Natural killer cell treated with Interleukin-12 subunit alpha and Interleukin-12 subunit beta and Interleukin-15 and Interleukin-18, amount 100 ng/mL, for 72 hours (primary cell): Measurements from ENCODE around the gene NKD1. TPM values are rescaled to one million over a fixed set of nuclear protein-coding genes. Genes with fewer than 3 reads are reported as not detected.

ENCODE experiments used
- ATAC-seq, 2 donors: fragments of 150-1000 bp; cut with Tn5 transposase in 1 of 2; sonication (Bioruptor Pico), chemical (Tn5 transposase) in 1 of 2; 2 replicates each; pipeline ENCODE4 v1.10.0; 2021
- DNase-seq: peaks from one replicate; pipeline ENCODE4 v3.0.0; 2022; ENCODE audit warnings: low spot score
- H3K27ac Mint-ChIP-seq, 2 donors: 1 replicate in 1 of 2; 2 replicates in 1 of 2; pipeline ENCODE4 v1.8.0; 2022; ENCODE audit warnings: mixed read lengths in 2 of 2, mild to moderate bottlenecking in 1 of 2, moderate library complexity in 1 of 2
- H3K27me3 Mint-ChIP-seq, 2 donors: 1 replicate in 1 of 2; 2 replicates in 1 of 2; pipeline ENCODE4 v1.8.0; 2022; ENCODE audit warnings: mixed read lengths in 2 of 2
- H3K36me3 Mint-ChIP-seq: one replicate; pipeline ENCODE4 v1.8.0; 2022; ENCODE audit warnings: mixed read lengths
- H3K4me1 Mint-ChIP-seq, 2 donors: 1 replicate in 1 of 2; 2 replicates in 1 of 2; pipeline ENCODE4 v1.8.0; 2022; ENCODE audit warnings: low read depth in 2 of 2, mixed read lengths in 2 of 2, mild to moderate bottlenecking in 1 of 2
- H3K4me3 Mint-ChIP-seq: one replicate; pipeline ENCODE4 v1.8.0; 2022; ENCODE audit warnings: mixed read lengths
- H3K9me3 Mint-ChIP-seq: 2 replicates; pipeline ENCODE4 v1.8.0; 2022; ENCODE audit warnings: mixed read lengths
- total RNA-seq, 2 donors: library from RNA; stranded (reverse); gene quantifications; one replicate each; pipeline ENCODE4 v1.2.3, GENCODE V29; 2022

The NKD1 gene
- total RNA-seq, 2 donors from 2014 or later, result 0.29 to 0.86 TPM

DNA sequence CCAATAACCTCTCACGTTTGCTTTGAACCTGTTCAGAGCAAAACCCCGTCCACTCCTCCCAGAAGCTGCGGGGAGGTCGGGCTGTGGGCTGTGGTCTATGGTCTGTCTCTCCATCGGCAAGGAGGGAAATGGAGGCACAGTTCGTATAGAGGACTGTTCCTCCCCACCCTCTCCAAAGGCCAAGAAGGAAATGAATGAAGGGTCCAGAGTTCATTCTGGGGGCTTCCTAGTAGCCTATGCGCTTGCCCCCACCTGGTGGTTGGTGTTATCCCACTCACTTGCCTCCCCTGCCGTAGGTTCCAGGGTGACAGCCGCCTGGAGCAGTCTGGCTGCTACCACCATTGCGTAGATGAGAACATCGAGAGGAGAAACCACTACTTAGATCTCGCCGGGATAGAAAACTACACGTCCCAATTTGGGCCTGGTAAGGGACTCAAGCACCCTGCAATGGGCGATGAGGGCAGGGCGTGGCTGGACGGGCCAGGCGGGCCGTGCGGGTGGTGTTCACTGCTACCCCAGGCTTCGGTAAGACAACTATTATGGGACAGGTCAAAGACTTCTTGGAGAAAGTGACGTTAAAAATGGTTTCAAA lies 83.9 kb downstream of the NKD1 start:
- H3K27ac Mint-ChIP-seq, result no peak overlapping the region
- H3K4me3 Mint-ChIP-seq, result no peak overlapping the region
- H3K27me3 Mint-ChIP-seq, result peaks cover 0 to 2% of the 10 kb centered on the region in 2 donors
- no peak for DNase-seq
- no peak for ATAC-seq
- H3K36me3 Mint-ChIP-seq, result no peaks in the 10 kb centered on the region
- no peaks in the 10 kb centered on the region for H3K9me3 Mint-ChIP-seq
- peaks cover 4 to 12% of the 10 kb centered on the region in 2 donors for H3K4me1 Mint-ChIP-seq

DNA sequence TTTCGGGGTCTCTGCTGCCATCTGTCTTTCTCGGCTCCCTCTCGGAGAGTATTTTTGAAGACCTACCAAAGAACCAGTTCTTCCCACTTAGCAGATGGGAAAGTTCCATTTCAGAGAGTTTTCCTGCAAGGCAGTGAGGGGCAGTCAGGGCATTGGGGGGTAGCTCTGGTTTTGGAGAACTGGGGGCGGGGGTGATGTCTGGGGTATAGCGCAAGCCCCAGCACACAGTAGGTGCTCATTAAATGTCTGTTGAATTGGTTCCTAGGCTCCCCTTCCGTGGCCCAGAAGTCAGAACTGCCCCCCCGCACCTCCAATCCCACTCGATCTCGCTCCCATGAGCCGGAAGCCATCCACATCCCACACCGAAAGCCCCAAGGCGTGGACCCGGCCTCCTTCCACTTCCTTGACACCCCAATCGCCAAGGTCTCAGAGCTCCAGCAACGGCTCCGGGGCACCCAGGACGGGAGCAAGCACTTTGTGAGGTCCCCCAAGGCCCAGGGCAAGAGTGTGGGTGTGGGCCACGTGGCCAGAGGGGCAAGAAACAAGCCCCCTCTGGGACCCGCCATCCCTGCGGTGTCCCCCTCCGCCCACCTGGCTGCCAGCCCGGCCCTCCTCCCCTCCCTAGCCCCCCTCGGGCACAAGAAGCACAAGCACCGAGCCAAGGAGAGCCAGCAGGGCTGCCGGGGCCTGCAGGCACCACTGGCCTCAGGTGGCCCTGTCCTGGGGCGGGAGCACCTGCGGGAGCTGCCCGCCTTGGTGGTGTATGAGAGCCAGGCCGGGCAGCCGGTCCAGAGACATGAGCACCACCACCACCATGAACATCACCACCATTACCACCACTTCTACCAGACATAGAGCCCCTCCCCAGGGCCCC lies 85.0 kb downstream of the NKD1 start:
- Mint-ChIP-seq H3K4me3 (no peak overlapping the region), H3K4me1 (peaks cover 0 to 6% of the 10 kb centered on the region in 2 donors), H3K9me3 (no peaks in the 10 kb centered on the region), H3K27me3 (no peaks in the 10 kb centered on the region), H3K36me3 (no peaks in the 10 kb centered on the region), H3K27ac (no peak overlapping the region)
- no peak for ATAC-seq
- no peak for DNase-seq

DNA sequence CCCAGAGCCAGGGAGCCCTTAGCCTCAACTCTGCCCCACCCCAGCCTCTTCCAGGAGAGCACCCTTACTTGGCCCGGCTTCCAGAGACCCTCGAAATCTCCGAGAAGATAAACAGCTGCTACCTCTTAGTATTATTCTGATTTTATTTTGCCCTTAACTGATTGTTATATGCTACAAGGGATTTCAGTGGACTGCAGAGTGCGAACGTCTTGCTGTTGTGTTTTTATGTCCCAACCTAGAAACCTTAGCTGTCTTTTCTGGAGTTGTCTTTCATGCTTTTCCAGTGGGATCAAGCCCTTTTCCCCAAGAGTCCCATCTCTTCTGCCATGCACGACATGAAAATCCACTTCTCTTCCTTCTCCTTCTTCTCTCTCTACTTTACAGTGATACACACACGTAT lies 85.9 kb downstream of the NKD1 start:
- Mint-ChIP-seq H3K9me3 (no peaks in the 10 kb centered on the region), H3K36me3 (no peaks in the 10 kb centered on the region), H3K27ac (no peak overlapping the region), H3K27me3 (peaks cover 0 to 1% of the 10 kb centered on the region in 2 donors), H3K4me3 (no peak overlapping the region), H3K4me1 (peaks cover 0 to 6% of the 10 kb centered on the region in 2 donors)
- ATAC-seq (no peak), DNase-seq (no peak)

DNA sequence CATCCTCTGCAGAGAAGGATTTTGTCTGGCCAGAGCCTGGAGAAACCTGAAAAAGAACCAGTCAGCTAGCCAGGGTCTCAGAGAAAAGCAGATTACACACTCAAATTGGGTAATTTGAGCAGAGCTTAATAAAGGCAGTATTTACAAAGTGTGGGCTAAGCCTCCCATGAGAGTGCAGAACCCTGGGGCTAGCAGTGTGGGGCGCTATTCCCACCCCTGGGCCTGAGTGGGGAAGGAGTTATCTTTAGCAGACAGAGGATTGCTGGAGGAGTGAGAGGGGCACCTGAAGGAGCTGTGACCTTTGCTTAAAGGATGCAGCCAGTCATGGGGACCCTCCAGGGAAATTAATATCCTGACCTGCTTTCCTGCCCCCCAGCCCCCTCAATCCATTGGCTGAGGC lies 86.8 kb downstream of the NKD1 start:
- peaks cover 0 to 6% of the 10 kb centered on the region in 2 donors for H3K4me1 Mint-ChIP-seq
- no peak for ATAC-seq
- H3K27ac Mint-ChIP-seq, result no peak overlapping the region
- no peaks in the 10 kb centered on the region for H3K36me3 Mint-ChIP-seq
- peaks cover 0 to 3% of the 10 kb centered on the region in 2 donors for H3K27me3 Mint-ChIP-seq
- DNase-seq, result no peak
- H3K9me3 Mint-ChIP-seq, result no peaks in the 10 kb centered on the region
- H3K4me3 Mint-ChIP-seq, result no peak overlapping the region

DNA sequence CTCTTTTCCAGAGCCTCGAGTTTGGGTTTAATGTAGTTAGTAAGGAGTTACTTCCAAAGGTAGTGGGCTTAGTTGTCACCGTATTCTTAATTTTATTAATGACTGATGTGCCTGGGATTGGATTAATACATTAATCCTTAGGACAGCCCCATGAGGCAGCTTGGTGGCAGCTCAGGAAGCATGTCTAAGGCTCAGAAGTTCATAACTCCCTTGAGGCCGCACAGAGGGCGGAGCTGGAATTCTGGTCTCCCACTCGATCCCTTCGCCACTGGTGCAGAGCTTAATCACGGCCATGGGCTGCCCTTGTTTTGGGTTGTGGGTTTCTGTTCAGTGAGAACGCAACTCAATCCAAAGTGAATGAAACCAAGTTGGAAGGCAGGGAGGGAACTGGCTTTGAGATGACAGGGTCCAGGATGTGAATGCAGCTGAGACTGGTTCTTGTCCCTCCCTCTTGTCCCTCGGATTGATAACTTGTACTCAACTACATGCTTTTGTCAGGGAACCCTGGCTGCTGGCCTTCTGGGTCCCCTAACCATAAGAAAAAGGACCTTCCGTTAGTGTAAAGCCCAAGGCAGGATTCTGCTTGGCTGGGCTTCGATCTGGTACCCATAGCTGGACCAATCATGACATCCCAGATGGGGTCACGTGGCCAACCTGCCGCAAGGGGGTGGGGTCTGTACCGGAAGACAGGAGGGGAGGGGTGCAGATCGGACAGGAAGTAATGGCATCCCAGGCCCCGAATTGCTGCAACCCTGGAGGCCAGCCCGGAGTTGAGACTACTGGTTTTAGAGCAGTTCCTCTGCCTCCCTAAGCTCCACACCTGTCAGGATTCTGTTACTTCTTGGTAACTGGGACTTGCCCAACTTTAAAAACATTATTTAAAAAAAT lies 87.6 kb downstream of the NKD1 start:
- no peak overlapping the region for H3K4me3 Mint-ChIP-seq
- H3K36me3 Mint-ChIP-seq, result no peaks in the 10 kb centered on the region
- peaks cover 0 to 3% of the 10 kb centered on the region in 2 donors for H3K27me3 Mint-ChIP-seq
- H3K4me1 Mint-ChIP-seq, result peaks cover 0 to 6% of the 10 kb centered on the region in 2 donors
- DNase-seq (no peak), ATAC-seq (peak; percentile 43 to 49)
- no peak overlapping the region for H3K27ac Mint-ChIP-seq
- no peaks in the 10 kb centered on the region for H3K9me3 Mint-ChIP-seq

DNA sequence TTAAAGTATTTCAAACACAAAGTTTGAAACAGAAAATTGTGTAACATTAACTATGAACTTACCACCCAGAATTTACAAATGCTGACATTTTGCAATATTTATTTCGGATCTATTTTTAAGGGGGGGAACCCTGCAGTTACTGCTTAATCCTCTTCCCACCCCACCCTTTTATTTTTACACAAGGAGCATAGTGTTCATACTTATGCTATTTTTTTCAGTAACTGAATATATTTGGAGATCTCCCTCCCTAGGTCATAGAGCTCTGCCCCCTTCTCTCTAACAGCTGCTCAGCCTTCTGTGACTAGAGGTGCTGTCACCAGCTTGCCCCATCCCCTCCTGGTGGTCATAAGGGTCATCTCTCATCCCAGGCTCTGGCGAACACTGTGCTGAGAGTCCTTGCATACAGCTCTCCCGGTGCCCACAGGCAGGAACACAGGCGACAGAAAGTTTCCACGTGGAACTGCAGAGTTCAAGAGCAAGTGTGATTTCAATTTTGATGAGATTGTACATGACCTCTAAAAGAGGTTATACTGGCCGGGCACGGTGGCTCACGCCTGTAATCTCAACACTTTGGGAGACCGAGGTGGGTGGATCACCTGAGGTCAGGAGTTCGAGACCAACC lies 88.7 kb downstream of the NKD1 start:
- H3K36me3 Mint-ChIP-seq, result no peaks in the 10 kb centered on the region

DNA sequence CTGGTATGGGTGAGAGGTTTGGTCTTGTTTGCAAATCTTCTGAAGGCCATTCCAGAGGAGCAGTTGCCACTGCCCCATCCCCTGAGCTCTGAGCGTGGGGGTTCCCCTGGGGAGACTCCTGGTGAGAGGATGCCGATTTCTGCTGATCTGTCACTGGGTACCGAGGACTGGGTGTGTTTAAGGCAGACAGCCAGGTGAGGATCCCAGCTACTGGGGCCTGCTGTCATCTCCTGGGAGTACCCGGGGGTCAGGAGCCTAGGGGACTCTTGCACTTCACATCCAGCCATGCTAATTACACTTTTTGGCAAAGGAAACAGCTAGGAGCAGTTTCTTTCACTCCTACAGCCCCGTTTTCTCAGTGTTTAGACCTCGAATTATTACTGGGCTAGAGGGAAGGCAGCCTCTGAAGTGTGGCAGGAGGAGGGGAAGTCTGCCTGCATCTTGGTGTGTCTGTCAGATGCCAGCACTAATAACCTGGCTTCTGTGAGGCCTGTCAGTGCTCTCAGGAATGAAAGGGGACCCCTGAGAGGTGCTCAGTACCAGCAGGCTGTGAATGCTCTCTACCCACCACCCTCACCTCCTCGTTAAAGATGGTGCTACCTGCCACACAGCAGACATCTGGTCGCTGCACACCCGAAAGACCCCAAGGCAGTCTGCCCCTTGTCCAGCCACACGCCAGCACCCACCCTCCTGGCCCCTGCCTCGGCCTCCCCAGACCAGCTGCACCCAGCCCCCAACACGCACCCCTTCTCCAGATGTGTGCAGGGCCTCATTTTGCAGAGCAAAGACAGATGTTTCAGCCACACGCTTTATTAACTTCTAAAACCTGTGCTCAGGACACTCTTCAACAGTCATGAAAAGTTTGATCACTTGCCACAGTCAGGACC lies 89.8 kb downstream of the NKD1 start:
- Mint-ChIP-seq H3K9me3 (no peaks in the 10 kb centered on the region), H3K4me3 (no peak overlapping the region), H3K27me3 (peaks cover 0 to 3% of the 10 kb centered on the region in 2 donors), H3K36me3 (no peaks in the 10 kb centered on the region), H3K4me1 (peaks cover 0 to 6% of the 10 kb centered on the region in 2 donors), H3K27ac (no peak overlapping the region)
- DNase-seq, result no peak
- ATAC-seq, result no peak

More for the DNA sequence above, 88.7 kb downstream of the NKD1 start:
- Mint-ChIP-seq H3K4me1 (peaks cover 0 to 6% of the 10 kb centered on the region in 2 donors), H3K27me3 (peaks cover 0 to 3% of the 10 kb centered on the region in 2 donors), H3K4me3 (no peak overlapping the region), H3K9me3 (no peaks in the 10 kb centered on the region), H3K27ac (no peak overlapping the region)
- DNase-seq, result no peak
- no peak for ATAC-seq

DNA sequence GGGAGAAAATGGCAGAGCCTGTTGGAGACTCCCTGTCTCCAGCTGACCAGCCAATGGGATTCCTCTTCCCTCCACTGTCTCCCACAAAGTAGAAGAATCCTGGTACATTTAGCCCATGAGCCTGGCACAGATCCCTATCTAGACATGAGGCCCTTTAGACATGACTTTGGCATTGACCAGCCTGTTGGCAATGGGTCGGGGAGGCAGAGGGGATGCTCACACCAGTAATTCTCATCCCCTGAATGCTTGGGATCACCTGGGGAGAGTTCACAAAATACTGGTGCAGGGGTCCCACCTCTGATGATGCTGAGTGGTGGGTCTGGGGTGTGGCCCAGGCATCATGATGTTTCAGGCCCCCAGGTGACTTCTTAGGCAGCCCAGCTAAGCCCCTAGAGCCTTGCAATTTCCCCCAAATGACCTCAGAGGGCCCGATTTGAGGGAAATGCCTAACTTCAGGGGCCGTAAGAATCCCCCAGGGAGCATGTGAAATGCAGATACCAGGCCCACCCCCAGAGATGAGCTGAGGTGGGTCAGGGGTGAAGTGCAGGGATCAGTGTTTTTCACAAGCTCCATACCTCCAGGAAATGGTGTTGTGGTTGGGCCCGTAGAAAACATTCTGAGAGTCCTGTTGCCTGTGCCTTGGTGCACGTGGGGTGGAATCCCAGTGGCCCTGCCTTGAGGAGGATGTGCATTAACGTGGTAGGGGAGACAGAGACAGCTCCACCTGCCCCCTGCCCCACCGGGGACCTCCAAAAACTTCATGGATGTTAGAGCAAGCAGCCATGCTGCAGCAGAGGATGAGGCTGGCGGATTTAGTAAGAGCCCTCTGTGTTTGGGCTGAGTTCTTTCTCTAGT lies 90.8 kb downstream of the NKD1 start:
- Mint-ChIP-seq H3K27me3 (peaks cover 0 to 3% of the 10 kb centered on the region in 2 donors), H3K9me3 (no peaks in the 10 kb centered on the region), H3K4me3 (no peak overlapping the region), H3K36me3 (no peaks in the 10 kb centered on the region), H3K27ac (no peak overlapping the region), H3K4me1 (peaks cover 0 to 6% of the 10 kb centered on the region in 2 donors)
- no peak for ATAC-seq
- DNase-seq, result no peak

DNA sequence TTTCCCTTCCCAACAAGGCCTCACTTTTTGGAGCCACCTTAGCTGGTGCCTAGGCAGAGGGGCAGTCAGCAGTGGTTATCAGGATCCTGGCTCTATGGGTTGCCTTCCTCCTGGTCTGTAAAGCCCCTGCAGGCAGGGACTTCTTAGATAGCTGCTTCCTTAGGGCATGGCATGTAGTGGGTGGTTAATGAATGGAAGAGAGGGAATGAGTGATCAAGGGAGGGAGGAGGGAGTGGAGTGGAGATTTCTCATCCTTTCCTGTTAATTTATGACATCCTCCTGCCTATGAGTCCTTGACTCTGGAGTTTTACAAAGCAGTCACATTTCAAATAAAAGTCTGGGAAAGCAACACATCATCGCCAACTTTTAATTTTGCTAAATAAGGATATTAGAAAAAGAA lies 92.2 kb downstream of the NKD1 start:
- H3K4me1 Mint-ChIP-seq, result peaks cover 5 to 10% of the 10 kb centered on the region in 2 donors
- H3K27ac Mint-ChIP-seq, result no peak overlapping the region
- ATAC-seq (no peak), DNase-seq (no peak)
- H3K27me3 Mint-ChIP-seq, result peaks cover 0 to 3% of the 10 kb centered on the region in 2 donors
- H3K4me3 Mint-ChIP-seq, result no peak overlapping the region
- H3K9me3 Mint-ChIP-seq, result no peaks in the 10 kb centered on the region
- no peaks in the 10 kb centered on the region for H3K36me3 Mint-ChIP-seq

DNA sequence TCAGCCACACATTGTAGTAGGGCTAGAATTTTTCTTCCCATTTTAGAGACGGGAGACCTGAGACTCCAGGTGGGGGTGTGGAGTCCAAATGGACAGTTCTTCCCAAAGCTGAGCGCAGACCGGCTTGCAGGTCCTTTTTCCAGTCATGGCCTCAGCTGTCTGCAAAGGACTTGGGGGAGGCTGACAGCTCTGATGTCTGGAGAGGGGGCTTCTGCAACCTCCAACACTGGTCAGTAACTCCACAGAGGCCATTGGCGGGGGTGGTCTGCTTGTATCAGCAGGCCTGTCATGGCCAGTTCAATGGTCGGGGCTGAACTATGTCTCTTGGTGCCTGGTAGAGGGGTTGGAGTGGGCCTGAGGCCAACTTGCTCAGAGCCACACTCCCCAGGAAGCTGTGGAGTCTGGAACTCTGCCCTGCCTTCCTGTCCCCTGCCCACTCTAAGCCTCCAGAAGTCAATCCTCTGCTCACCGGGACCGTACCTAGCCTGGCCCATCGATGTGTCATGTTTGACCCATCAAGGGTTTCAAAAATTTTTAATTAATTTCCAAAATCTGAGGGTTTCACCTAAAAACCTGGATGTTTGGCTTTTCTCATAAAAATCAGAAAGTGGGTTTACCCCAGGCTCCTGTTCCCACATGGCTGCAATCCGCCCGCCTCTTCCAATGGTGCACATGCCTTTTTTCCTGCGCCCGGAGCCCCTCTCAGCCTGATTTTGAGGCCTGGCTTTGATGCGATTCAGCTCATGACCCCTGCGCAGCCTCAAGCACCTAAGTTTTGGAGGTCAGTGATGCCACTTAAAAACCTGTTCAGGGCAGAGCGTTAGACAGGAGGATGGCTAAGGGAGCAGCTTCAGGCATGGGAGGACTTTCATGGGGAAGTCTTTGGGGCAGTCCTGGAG lies 93.0 kb downstream of the NKD1 start:
- Mint-ChIP-seq H3K27ac (no peak overlapping the region), H3K4me3 (no peak overlapping the region), H3K9me3 (no peaks in the 10 kb centered on the region), H3K4me1 (peaks cover 5 to 8% of the 10 kb centered on the region in 2 donors), H3K27me3 (peaks cover 0 to 4% of the 10 kb centered on the region in 2 donors), H3K36me3 (no peaks in the 10 kb centered on the region)
- DNase-seq, result no peak
- no peak for ATAC-seq

DNA sequence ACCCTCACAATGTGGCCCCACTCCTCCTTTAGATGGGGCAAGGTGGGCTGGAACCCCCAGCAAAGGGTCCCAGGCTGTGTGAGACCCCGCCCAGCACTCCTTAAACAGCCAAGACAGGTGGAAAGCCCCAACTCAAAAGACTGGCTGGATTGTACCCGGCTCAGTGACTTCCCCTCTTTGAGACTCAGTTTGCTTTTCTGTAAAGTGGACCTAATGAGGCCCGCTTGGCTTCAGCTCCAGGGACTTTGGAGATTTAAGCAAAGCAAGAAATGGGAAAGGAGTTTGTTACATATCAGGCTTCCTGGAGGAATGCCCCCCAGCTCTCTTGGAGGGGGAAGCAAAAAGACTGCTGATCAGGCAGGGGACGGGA lies 93.6 kb downstream of the NKD1 start:
- no peaks in the 10 kb centered on the region for H3K36me3 Mint-ChIP-seq
- DNase-seq, result no peak
- no peak for ATAC-seq
- H3K27me3 Mint-ChIP-seq, result peaks cover 0 to 5% of the 10 kb centered on the region in 2 donors
- no peak overlapping the region for H3K4me3 Mint-ChIP-seq
- H3K9me3 Mint-ChIP-seq, result no peaks in the 10 kb centered on the region
- peaks cover 5 to 7% of the 10 kb centered on the region in 2 donors for H3K4me1 Mint-ChIP-seq
- no peak overlapping the region for H3K27ac Mint-ChIP-seq
